ENCODE data around the gene SYNDIG1.

DNA sequence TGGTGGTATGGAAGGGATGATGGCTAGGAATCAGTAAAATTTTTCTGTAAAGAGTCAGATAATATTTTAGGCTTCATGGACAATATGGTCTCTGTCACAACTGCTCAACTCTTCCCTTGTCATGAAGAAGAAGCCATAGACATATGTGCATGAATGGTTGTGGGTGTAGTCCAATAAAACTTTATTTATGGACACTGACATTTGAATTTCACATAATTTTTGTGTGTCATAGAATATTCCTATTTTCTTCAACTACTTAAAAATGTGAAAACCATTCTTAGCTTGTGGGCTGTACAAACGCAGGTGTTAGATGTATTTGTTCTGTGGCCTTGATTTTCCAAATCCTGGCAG, 59.9 kb downstream of the SYNDIG1 start:
- no peak for TF ChIP-seq POLR2A (IDR thresholded peaks at IDR 0.05)
- no peak for TF ChIP-seq CTCF (IDR thresholded peaks at IDR 0.05)
